GM12891 (cell line): ENCODE measurements around the gene DCC.

Source experiments
- PAX5 ChIP-seq: IDR thresholded peaks from 2 replicates; pipeline ENCODE4 v1.6.1; 2011; ENCODE audit warnings: low read length, moderate library complexity, mild to moderate bottlenecking; ENCODE audit not compliant: insufficient read depth, severe bottlenecking
- POLR2A ChIP-seq: IDR thresholded peaks from 2 replicates; pipeline ENCODE4 v1.6.1; 2011; ENCODE audit warnings: low read depth, low read length, control low read depth
- POLR2AphosphoS5 ChIP-seq: IDR thresholded peaks from 2 replicates; pipeline ENCODE4 v1.6.1; 2011; ENCODE audit warnings: low read depth, low read length, control low read depth
- SPI1 ChIP-seq: IDR thresholded peaks from 2 replicates; pipeline ENCODE4 v1.6.1; 2011; ENCODE audit warnings: low read depth, low read length, control low read depth
- TAF1 ChIP-seq: IDR thresholded peaks from 2 replicates; pipeline ENCODE4 v1.6.1; 2011; ENCODE audit warnings: low read depth, low read length, control low read depth

- TF ChIP-seq POLR2A (no peak), SPI1 (no peak), TAF1 (no peak), PAX5 (no peak), POLR2AphosphoS5 (no peak)
Measured at GRCh38 chr18:53148123-53148522, 808.1 kb downstream of the DCC start.
